GM20000 (cell line): Measurements from ENCODE around the gene PACS1.
"Not testable (repeated sequence)": the region's sequence is repeated elsewhere in the genome, so short reads cannot be mapped to it uniquely, and the experiment has no call there.

ENCODE experiments used
- DNase-seq: peaks from one replicate; pipeline ENCODE4 v3.0.0; 2012; ENCODE audit warnings: low spot score
- TF ChIP-seq, protein P1 (sequence below): IDR thresholded peaks from 2 replicates; pipeline ENCODE4 v1.5.1; 2012; ENCODE audit warnings: mild to moderate bottlenecking, control low read depth; ENCODE audit errors: extremely low read depth, missing control alignments

The PACS1 gene

DNA sequence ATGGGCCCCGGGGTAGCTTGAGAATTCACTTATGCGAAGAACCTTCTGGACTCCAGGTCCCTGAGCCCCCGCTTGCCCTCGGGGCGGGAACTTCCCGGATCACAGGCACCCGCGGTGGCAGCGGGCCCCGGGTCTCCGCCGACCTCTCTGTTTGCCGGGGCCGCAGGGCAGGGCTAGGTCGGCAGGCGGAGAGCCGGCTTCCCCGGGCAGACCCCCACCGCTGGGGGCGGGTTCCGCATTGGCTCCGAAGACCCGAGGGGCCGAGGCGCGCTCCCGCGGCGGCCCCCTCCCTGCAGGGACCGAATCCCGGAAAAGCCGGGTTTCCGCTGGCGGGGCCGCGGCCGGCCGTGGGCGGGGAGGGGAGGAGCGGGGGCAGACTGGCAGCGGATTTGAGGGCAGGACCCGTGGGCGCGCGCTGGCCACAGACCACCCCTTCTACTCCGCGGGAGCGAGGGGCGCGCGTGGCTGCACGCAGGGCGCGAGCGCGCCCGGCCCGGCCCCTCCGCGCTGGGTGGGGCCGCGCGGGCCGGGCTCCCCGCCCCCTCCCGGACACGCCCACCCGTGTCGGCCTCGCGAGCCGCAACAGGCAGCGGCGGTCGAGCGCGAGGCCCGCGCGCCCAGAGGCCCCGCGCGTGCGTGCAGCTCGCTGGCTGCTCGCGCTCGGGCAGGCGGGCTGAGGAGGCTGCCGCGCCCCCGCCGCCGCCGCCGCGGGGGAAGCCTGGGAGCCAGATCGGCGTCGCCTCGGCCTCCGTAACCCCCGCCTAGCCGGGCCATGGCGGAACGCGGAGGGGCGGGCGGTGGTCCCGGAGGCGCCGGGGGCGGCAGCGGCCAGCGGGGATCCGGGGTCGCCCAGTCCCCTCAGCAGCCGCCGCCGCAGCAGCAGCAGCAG, at the start of gene PACS1:
TSS of gene PACS1 (plus strand) at position 558 of the 889 bp plus-strand sequence. CDS start at position 773, 215 bp downstream.
- peak; percentile 96 for DNase-seq
- TF ChIP-seq, protein P1, sequence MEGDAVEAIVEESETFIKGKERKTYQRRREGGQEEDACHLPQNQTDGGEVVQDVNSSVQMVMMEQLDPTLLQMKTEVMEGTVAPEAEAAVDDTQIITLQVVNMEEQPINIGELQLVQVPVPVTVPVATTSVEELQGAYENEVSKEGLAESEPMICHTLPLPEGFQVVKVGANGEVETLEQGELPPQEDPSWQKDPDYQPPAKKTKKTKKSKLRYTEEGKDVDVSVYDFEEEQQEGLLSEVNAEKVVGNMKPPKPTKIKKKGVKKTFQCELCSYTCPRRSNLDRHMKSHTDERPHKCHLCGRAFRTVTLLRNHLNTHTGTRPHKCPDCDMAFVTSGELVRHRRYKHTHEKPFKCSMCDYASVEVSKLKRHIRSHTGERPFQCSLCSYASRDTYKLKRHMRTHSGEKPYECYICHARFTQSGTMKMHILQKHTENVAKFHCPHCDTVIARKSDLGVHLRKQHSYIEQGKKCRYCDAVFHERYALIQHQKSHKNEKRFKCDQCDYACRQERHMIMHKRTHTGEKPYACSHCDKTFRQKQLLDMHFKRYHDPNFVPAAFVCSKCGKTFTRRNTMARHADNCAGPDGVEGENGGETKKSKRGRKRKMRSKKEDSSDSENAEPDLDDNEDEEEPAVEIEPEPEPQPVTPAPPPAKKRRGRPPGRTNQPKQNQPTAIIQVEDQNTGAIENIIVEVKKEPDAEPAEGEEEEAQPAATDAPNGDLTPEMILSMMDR = no peak

DNA sequence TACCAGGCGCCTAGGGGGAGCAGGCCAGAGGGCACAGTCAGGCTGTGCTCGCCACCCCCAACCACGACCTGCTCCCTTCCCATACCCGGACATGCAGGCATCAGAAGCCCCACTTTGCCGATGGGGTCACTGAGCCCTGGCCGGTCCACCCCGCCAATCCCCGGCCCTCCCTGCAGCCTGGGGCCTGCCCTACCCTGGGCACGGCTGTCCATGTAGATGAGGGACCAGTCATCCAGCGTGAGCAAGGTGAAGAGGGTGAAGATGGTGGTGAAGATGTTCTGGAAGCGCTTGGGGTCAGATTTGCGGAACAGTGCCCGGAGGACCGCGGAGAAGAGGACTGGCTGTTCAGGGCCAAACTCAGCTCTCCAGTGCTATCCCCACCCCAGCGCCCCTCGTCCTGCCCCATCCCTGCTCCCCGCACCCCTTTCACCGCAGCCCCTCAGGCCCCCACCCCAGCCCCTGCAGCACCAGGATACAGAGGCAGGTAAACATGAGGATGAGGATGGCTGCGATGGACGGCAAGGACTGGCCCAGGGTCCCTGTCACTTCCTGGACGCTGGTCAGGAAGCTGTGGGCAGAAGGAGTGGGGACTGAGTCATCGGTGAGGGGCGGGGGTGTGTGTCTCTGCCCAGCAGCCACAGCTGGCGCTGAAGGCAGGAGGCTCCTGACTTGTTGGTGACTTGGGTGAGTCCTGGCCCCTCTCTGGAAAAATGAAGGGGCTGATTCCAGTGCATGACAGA, 49.3 kb upstream of the PACS1 start:
- DNase-seq = no peak
- TF ChIP-seq, protein P1 = no peak

DNA sequence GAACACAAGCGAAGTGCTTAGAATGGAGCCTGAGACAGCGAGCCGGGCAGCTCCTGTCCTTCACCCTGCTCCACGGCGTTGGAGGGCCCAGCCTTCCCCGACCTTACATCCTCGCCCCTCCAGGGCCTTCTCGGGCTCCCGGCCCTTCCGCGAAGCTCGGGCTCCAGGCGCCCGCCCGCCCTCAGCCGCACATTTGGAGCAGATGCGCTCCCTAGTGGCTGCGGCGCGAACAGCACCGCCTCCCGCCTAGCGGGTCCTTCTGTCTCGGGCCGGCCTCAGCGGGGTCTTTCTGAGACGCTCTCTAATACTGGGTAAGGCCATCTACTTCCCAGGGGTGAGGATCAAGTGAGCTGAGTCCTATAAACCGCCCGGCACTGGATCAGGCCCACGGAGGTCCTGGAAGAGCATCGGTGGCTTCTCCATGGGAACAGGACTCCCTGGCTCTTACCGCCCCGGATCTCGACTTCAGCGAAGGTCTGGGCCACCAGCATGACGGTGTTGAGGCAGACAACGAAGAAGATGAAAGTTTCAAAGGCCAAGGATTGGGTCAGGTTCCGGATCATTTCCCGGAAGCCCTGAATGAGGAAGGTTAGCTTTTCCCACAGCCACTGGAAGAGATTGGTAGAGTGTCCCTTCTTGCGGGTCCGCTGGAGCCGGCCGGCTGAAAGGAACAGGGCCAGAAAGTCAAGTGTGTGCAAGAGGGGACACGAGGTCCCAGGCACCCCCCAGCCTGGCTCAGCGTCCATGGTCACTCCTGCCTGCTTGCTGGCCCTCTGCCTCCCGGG, 47.5 kb upstream of the PACS1 start:
- DNase-seq = peak; percentile 91
- TF ChIP-seq, protein P1 = peak; percentile 95

DNA sequence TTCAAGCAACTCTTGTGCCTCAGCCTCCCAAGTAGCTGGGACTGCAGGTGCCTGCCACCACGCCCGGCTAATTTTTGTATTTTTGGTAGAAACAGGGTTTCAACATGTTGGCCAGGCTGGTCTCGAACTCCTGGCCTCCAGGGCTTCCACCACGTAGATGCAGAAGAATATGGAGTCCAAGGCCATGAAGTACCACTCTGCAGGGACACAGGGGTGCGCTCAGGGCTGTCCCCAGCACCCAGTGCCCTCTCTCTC, 47.0 kb upstream of the PACS1 start:
- DNase-seq = not testable (repeated sequence)

GRCh38 chr11:66026017-66026529, 44.0 kb upstream of the PACS1 start, which contains the start of gene CATSPER1:
TSS of gene CATSPER1 (minus strand) at chr11:66026479. CDS start at chr11:66026379, 100 bp downstream.
- TF ChIP-seq, protein P1 = no peak
- no peak for DNase-seq

- no peak for DNase-seq
- TF ChIP-seq, protein P1 = no peak
Observed at GRCh38 chr11:66032957-66033735, 36.9 kb upstream of the PACS1 start.
